H1 (cell line): ENCODE data around the gene PCGF3. TPM values are rescaled to one million over a fixed set of nuclear protein-coding genes. Genes with fewer than 3 reads are reported as not detected.

Source experiments
- CTCF ChIA-PET: fragments of 300-600 bp; sonication (Branson Sonifier 250); formaldehyde crosslinking; loops from one replicate; lab custom pipeline; 2021; ENCODE audit not compliant: partially characterized antibody; lab: Charles Lee
- POLR2A ChIA-PET: fragments of 300-600 bp; sonication (Branson Sonifier 250); formaldehyde crosslinking; loops from one replicate; lab custom pipeline; 2021; ENCODE audit warnings: inconsistent platforms; ENCODE audit not compliant: partially characterized antibody; lab: Charles Lee
- DNase-seq, 2 experiments: peaks; one replicate each; pipeline versions ENCODE4 v3.0.0 to v3.0.0-alpha.2; 2010 to 2022; ENCODE audit warnings: low spot score in 2 of 2, low read depth in 1 of 2, mixed read lengths in 1 of 2
- FAIRE-seq: peaks from 2 replicates; lab custom pipeline; 2011; peaks lifted over from hg19 to GRCh38; lab: Jason Lieb, UNC
- H2AFZ ChIP-seq: 2 replicates; pipeline ENCODE4 v1.8.1; 2012; ENCODE audit warnings: low read length, inconsistent platforms
- H2AK5ac ChIP-seq: 2 replicates; pipeline ENCODE4 v1.6.1; 2013; ENCODE audit warnings: low read depth, low read length
- H2BK120ac ChIP-seq: replicated peaks from 2 replicates; pipeline ENCODE3; 2013; ENCODE audit warnings: low read depth, low read length, inconsistent platforms
- H2BK12ac ChIP-seq: 2 replicates; pipeline ENCODE4 v1.6.1; 2013; ENCODE audit warnings: low read depth, low read length
- H2BK15ac ChIP-seq: 2 replicates; pipeline ENCODE4 v1.6.1; 2013; ENCODE audit warnings: low read length
- H2BK20ac ChIP-seq: 2 replicates; pipeline ENCODE4 v1.6.1; 2013; ENCODE audit warnings: low read length
- H2BK5ac ChIP-seq: 2 replicates; pipeline ENCODE4 v1.6.1; 2013; ENCODE audit warnings: low read depth, low read length
- H3K14ac ChIP-seq: 2 replicates; pipeline ENCODE4 v1.6.1; 2013; ENCODE audit warnings: inconsistent platforms; ENCODE audit not compliant: insufficient read length
- H3K18ac ChIP-seq: 2 replicates; pipeline ENCODE4 v1.6.1; 2013; ENCODE audit warnings: low read length; ENCODE audit errors: extremely low read depth
- H3K23ac ChIP-seq: 2 replicates; pipeline ENCODE4 v1.6.1; 2013; ENCODE audit warnings: inconsistent platforms; ENCODE audit not compliant: insufficient read length
- H3K23me2 ChIP-seq: 2 replicates; pipeline ENCODE4 v1.6.1; 2013; ENCODE audit warnings: low read depth, low read length
- H3K27ac ChIP-seq: 2 replicates; pipeline ENCODE4 v1.6.1; 2011; ENCODE audit warnings: low read depth, low read length, inconsistent platforms
- H3K27me3 ChIP-seq, 4 experiments: replicated peaks in 1 of 4; 1 replicate in 1 of 4; 2 replicates in 3 of 4; pipeline versions ENCODE4 v1.6.1 to v1.8.1; 2011 to 2013; ENCODE audit warnings: low read length in 3 of 4, mild to moderate bottlenecking in 3 of 4, inconsistent platforms in 2 of 4, mixed read lengths in 2 of 4, moderate library complexity in 1 of 4; ENCODE audit not compliant: control insufficient read depth in 3 of 4, insufficient read depth in 3 of 4; ENCODE audit errors: extremely low read depth in 1 of 4
- H3K36me3 ChIP-seq, 4 experiments: 2 replicates each; pipeline versions ENCODE4 v1.6.1 to v1.8.1; 2011 to 2013; ENCODE audit warnings: mild to moderate bottlenecking in 4 of 4, low read length in 3 of 4, moderate library complexity in 2 of 4, control low read depth in 1 of 4, inconsistent platforms in 1 of 4; ENCODE audit not compliant: insufficient read depth in 4 of 4, control insufficient read depth in 2 of 4
- H3K4ac ChIP-seq: replicated peaks from 2 replicates; pipeline ENCODE3; 2013; ENCODE audit warnings: low read length, low read depth, mixed read lengths, inconsistent platforms; ENCODE audit not compliant: insufficient read length
- H3K4me1 ChIP-seq, 4 experiments: replicated peaks in 1 of 4; 1 replicate in 1 of 4; 2 replicates in 3 of 4; pipeline versions ENCODE4 v1.6.1 to v1.8.1; 2011 to 2013; ENCODE audit warnings: low read length in 3 of 4, inconsistent platforms in 2 of 4, mixed read lengths in 1 of 4; ENCODE audit not compliant: insufficient read depth in 4 of 4, control insufficient read depth in 3 of 4
- H3K4me2 ChIP-seq, 2 experiments: 2 replicates each; pipeline versions ENCODE4 v1.6.1 to v1.8.1; 2011 to 2013; ENCODE audit warnings: low read depth in 2 of 2, low read length in 2 of 2, control low read depth in 1 of 2, inconsistent platforms in 1 of 2, mild to moderate bottlenecking in 1 of 2; ENCODE audit not compliant: insufficient read depth in 1 of 2
- H3K4me3 ChIP-seq, 4 experiments: fragments of 200-600, 300-600 bp in 1 of 4; sonication (generic), shearing (Covaris generic), sonication (Bioruptor Twin) in 1 of 4; 2 replicates each; pipeline versions ENCODE4 v1.5.1 to v1.8.1; 2011 to 2016; ENCODE audit warnings: low read length in 4 of 4, low read depth in 3 of 4, control low read depth in 2 of 4, inconsistent platforms in 2 of 4, mild to moderate bottlenecking in 2 of 4, mixed read lengths in 1 of 4, moderate library complexity in 1 of 4; ENCODE audit not compliant: insufficient read depth in 2 of 4; ENCODE audit errors: extremely low read depth in 1 of 4
- H3K56ac ChIP-seq: replicated peaks from 2 replicates; pipeline ENCODE3; 2013; ENCODE audit warnings: low read depth, mild to moderate bottlenecking, mixed read lengths, low read length, inconsistent platforms; ENCODE audit not compliant: insufficient read length
- H3K79me1 ChIP-seq: 2 replicates; pipeline ENCODE4 v1.6.1; 2013; ENCODE audit warnings: low read depth, low read length, control low read depth
- H3K79me2 ChIP-seq, 2 experiments: 2 replicates each; pipeline versions ENCODE4 v1.6.1 to v1.8.1; 2012 to 2013; ENCODE audit warnings: low read length in 2 of 2, mild to moderate bottlenecking in 2 of 2, inconsistent platforms in 1 of 2; ENCODE audit not compliant: insufficient read depth in 2 of 2, control insufficient read depth in 1 of 2
- H3K9ac ChIP-seq, 4 experiments: replicated peaks in 1 of 4; 1 replicate in 1 of 4; 2 replicates in 3 of 4; pipeline versions ENCODE4 v1.6.1 to v1.8.1; 2011 to 2013; ENCODE audit warnings: low read depth in 3 of 4, low read length in 3 of 4, control low read depth in 2 of 4, mild to moderate bottlenecking in 2 of 4, moderate library complexity in 2 of 4, inconsistent platforms in 1 of 4; ENCODE audit errors: extremely low read depth in 1 of 4
- H3K9me3 ChIP-seq, 2 experiments: 2 replicates each; pipeline versions ENCODE4 v1.6.1 to v1.8.1; 2012 to 2013; ENCODE audit warnings: mild to moderate bottlenecking in 2 of 2, moderate library complexity in 2 of 2, control low read depth in 1 of 2, inconsistent platforms in 1 of 2, low read depth in 1 of 2, low read length in 1 of 2, mixed read lengths in 1 of 2; ENCODE audit not compliant: insufficient read depth in 2 of 2
- H4K20me1 ChIP-seq, 2 experiments: replicated peaks in 1 of 2; 2 replicates each; pipeline versions ENCODE3 to v1.8.1; 2011 to 2013; ENCODE audit warnings: inconsistent platforms in 2 of 2, low read length in 2 of 2, mild to moderate bottlenecking in 1 of 2; ENCODE audit not compliant: insufficient read depth in 2 of 2, control insufficient read depth in 1 of 2
- H4K5ac ChIP-seq: 2 replicates; pipeline ENCODE4 v1.6.1; 2013; ENCODE audit warnings: low read length, low read depth, mixed read lengths, inconsistent platforms; ENCODE audit not compliant: insufficient read length
- H4K8ac ChIP-seq: 2 replicates; pipeline ENCODE4 v1.8.0; 2013; ENCODE audit warnings: mild to moderate bottlenecking, moderate library complexity, low read length, inconsistent platforms; ENCODE audit not compliant: insufficient read depth; ENCODE audit errors: extremely low read depth
- H4K91ac ChIP-seq: replicated peaks from 2 replicates; pipeline ENCODE3; 2013; ENCODE audit warnings: low read length, mixed read lengths, inconsistent platforms; ENCODE audit not compliant: insufficient read length
- KDM1A ChIP-seq: fragments of 200-600, 300-600 bp; sonication (generic); IDR thresholded peaks from 2 replicates; pipeline ENCODE4 v1.7.1; 2016; ENCODE audit warnings: mild to moderate bottlenecking, low read length, borderline replicate concordance
- SAP30 ChIP-seq: fragments of 300-600 bp; sonication (generic); IDR thresholded peaks from 2 replicates; pipeline ENCODE4 v1.7.1; 2012; ENCODE audit warnings: low read length, moderate library complexity, mild to moderate bottlenecking, inconsistent platforms; ENCODE audit not compliant: insufficient read depth, insufficient replicate concordance
- WGBS, 2 experiments: shearing (Covaris generic) in 1 of 2; methylation state at CpG; one replicate each; pipeline versions ENCODE4 v1.1.6 to v1.1.7; 2013 to 2015; ENCODE audit warnings: low lambda C conversion rate in 2 of 2, mixed read lengths in 2 of 2, inconsistent platforms in 1 of 2, low coverage in 1 of 2, missing lambda C conversion rate in 1 of 2; ENCODE audit not compliant: insufficient replicate concordance in 2 of 2, insufficient coverage in 1 of 2, insufficient read length in 1 of 2; ENCODE audit errors: extremely low coverage in 1 of 2, missing lambda C conversion rate in 1 of 2; 5-methylcytosine and 5-hydroxymethylcytosine counted together
- polyA plus RNA-seq, 7 experiments: library from polyadenylated mRNA; depleted of rRNA in 3 of 7; stranded (reverse) in 5 of 7; unstranded in 2 of 7; fragments of >200 nt in 5 of 7; fragments of 200-250 nt in 2 of 7; gene quantifications; 1 replicate in 5 of 7; 2 replicates in 1 of 7; 4 replicates in 1 of 7; pipeline versions ENCODE4 v1.2.1 to v1.2.3, GENCODE V29; 2011 to 2013; ENCODE audit warnings: missing spikeins in 2 of 7, mixed read lengths in 2 of 7
- total RNA-seq: library from RNA; stranded (reverse); fragmentation: NEBNext Ultra II Directional; extraction: Animal tissue kit (Norgen Biotek cat#: 25700); gene quantifications from 2 replicates; pipeline ENCODE4 v1.2.1, GENCODE V29; 2021

PCGF3 gene
- total and polyA plus RNA-seq, 2 of the 8 experiments (the other 6 are each of a cell fraction or from before 2014, with no cell fraction given), result 52.7 to 52.9 TPM

- Histone ChIP-seq H3K56ac (no peak overlapping the region), H2BK120ac (no peak overlapping the region), H2BK12ac (no peak overlapping the region), H3K18ac (no peak overlapping the region), H3K9ac (no peak overlapping the region), H4K5ac (no peak overlapping the region), H3K36me3 (no peaks in the 10 kb centered on the region), H3K27ac (no peak overlapping the region), H3K23ac (no peak overlapping the region), H3K79me1 (no peaks in the 10 kb centered on the region), H3K79me2 (no peaks in the 10 kb centered on the region), H2AFZ (no peak overlapping the region), H3K9me3 (no peaks in the 10 kb centered on the region), H2BK15ac (0 out of 2 replicates have a peak overlapping the region, but pooled peaks have one; percentile 46), H4K91ac (no peak overlapping the region), H3K27me3 (peaks cover 31 to 75% (median 59%) of the 10 kb centered on the region in 4 experiments), H3K4me1 (peaks cover under 1 to 24% (median 14%) of the 10 kb centered on the region in 4 experiments), H3K4ac (no peak overlapping the region), H3K23me2 (peaks cover 2% of the 10 kb centered on the region; the same call in 1 of the 2 replicates), H3K14ac (no peak overlapping the region), H3K4me3 (no peak overlapping the region), H2BK5ac (no peak overlapping the region), H4K8ac (no peak overlapping the region), H2BK20ac (no peak overlapping the region), H2AK5ac (0 out of 2 replicates have a peak overlapping the region, but pooled peaks have one; percentile 82), H3K4me2 (no peak overlapping the region), H4K20me1 (peaks cover 0 to 3% of the 10 kb centered on the region in 2 experiments)
- DNase-seq (no peak), FAIRE-seq (no peak)
- ChIA-PET POLR2A (no interaction called here), CTCF (interaction anchor here (1.2 to 2.0 kb wide), 2 partner anchors 7 to 48 kb away, joined by 4 to 6 read pairs; no protein-coding TSS in a partner anchor)
- no peak for TF ChIP-seq KDM1A
- TF ChIP-seq SAP30, result no peak
- 85% methylated on average over 15 of the region's 16 CpGs; no CpG with 5 or more reads in 1 of the 2 experiments for WGBS, 2 experiments
These were observed 81.9 kb downstream of the PCGF3 start for GRCh38 chr4:787561-787981.
